NCI-H2171 treated with DMSO at 0.1 percent for 48 hours (cell line): ENCODE measurements around the gene KCNH1.

Source experiments
- DNase-seq: peaks from one replicate; lab custom pipeline; 2025; lab: John Stamatoyannopoulos, UW

Gene KCNH1, protein sequence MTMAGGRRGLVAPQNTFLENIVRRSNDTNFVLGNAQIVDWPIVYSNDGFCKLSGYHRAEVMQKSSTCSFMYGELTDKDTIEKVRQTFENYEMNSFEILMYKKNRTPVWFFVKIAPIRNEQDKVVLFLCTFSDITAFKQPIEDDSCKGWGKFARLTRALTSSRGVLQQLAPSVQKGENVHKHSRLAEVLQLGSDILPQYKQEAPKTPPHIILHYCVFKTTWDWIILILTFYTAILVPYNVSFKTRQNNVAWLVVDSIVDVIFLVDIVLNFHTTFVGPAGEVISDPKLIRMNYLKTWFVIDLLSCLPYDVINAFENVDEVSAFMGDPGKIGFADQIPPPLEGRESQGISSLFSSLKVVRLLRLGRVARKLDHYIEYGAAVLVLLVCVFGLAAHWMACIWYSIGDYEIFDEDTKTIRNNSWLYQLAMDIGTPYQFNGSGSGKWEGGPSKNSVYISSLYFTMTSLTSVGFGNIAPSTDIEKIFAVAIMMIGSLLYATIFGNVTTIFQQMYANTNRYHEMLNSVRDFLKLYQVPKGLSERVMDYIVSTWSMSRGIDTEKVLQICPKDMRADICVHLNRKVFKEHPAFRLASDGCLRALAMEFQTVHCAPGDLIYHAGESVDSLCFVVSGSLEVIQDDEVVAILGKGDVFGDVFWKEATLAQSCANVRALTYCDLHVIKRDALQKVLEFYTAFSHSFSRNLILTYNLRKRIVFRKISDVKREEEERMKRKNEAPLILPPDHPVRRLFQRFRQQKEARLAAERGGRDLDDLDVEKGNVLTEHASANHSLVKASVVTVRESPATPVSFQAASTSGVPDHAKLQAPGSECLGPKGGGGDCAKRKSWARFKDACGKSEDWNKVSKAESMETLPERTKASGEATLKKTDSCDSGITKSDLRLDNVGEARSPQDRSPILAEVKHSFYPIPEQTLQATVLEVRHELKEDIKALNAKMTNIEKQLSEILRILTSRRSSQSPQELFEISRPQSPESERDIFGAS

GRCh38 chr1:211133836-211134669 lies at the start of gene KCNH1:
KCNH1 (minus strand) TSS chr1:211134148; CDS start chr1:211133945, 203 bp downstream.
- DNase-seq = peak; percentile 88

- no peak for DNase-seq
These were observed 48.8 kb upstream of the KCNH1 start for GRCh38 chr1:211182746-211183145.

DNA sequence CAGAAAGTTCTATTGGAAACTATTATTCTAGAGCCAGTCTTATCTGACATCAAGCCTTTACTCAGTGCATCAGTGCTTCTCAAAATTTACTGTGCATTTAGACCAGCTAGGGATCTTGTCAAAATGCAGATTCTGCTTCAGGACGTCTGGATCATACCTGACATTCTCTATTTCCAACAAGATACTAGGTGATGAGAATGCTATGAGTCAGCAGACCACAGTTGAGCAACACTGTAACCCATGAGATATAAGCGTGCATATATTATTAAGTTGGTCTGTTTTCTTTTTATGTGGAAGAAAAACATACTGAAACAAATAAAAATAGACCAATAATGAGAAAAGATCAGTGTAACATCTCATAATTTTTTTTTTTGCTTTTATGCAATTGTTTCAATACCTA lies 40.4 kb upstream of the KCNH1 start:
- no peak for DNase-seq

- no peak for DNase-seq
These were observed 38.7 kb upstream of the KCNH1 start for GRCh38 chr1:211172657-211173056.

- no peak for DNase-seq
These were observed 35.4 kb upstream of the KCNH1 start for GRCh38 chr1:211169353-211169752.

- DNase-seq = no peak
These were observed 24.9 kb upstream of the KCNH1 start for GRCh38 chr1:211158866-211159265.

- DNase-seq = no peak
These were observed 21.1 kb upstream of the KCNH1 start for GRCh38 chr1:211155040-211155439.

DNA sequence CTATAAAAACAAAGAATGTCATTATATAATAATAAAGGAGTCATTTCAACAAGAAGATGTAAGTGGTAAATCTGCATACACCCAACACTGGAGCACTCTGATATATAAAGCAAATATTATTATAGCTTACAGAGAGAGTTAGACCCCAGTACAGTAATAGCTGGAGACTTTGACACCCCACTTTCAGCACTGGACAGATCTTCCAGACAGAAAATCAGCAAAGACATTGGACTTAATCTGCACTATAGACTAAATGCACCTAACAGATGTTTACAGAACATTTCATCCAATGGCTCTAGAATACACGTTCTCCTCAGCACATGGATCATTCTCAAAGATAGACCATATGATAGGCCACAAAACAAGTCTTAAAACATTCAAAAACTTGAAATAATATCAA lies 20.0 kb upstream of the KCNH1 start:
- DNase-seq = no peak

DNA sequence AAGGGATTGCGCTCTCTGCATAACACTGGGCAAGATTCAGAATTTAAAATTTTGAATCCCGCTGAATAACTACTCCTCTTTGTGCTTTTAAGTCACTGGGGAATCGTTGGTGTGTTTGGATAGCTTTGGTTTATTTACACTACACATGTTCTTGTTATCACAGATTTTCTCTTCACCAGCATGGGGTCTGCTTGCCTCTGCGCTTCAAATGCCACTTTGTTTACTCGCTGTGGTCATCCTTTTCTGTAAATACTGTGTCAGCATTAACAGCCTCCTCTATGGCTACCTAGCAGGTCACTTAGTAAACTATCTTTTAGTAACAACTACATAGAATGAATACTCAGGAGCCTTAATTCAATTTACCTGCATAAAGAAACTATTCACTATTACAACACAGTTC lies 14.4 kb upstream of the KCNH1 start:
- DNase-seq = no peak

DNA sequence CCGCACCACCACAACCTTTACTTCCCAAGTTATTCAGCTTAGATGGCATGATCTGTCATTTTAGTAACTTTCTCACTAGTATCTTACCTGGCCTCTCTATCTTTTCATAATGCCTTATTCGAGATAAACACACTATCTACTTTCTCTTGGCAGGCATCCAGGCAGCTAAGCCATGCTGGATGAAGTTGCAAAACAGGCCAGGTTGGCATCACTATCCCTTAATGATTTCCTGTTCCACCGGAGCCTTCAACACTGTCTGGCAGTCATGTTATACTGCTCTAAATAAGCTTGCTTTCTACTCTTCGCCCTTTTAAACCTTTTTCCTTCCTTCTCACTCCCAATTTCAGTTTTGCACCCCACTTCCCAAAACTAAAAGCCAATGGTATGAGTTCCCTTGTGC lies 12.0 kb upstream of the KCNH1 start:
- DNase-seq = peak; percentile 8

- peak; percentile 83 for DNase-seq
These were observed 1.5 kb upstream of the KCNH1 start for GRCh38 chr1:211135342-211135950.

DNA sequence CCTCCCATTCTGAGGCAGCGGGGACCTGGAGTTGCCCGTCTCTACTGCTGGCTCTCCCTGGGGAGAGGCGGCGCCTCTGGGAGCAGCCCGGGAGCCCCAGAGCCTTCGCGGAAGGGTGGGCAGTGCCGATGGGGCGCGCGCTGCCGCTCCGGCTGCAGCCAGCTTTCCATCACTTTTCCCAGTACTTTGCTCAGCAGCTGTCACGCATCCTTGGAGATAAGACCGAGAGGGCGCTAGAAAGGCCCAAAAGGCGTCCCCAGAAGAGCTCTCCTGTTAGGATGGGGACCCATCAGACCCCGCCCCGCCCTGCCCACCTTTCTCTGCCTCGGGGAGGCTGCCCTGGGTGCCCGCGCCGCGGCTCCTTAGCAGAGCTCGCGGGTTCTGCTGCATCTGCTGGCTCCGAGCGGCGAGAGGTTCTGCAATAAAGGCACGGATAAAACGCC lies 534 bp downstream of the KCNH1 start:
- DNase-seq = peak; percentile 77

DNA sequence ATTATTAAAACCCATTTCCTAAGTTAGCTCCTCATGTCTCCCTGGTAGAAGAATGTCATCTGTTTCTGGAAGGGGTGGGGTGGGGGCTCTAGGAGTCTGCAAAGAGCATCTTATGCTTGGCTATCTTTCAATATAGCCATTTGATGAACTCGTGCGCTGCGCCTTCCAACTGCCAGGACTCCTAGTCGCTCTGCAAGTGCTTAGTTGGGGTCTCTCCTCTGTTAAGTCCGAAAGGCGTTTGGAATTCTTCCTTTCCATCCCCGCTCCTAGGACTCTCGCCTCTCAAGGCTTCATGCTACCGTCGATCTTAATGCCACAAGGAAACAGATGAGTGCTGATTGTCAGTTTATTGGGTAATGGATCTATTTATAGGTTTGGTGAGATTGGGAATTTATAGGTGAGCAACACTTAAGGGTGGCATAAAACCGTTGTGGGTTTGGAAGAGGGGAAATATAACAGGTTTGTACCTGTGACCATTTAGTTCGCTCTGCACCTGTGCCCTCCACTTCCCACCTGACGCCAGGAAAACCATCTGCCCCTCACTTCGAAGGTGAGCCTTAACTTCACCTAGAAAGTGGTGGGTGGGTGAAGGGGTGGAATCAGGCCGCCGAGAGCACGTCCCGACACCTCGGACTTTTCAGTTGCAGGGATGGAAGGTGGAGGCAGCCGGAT lies 1.1 kb downstream of the KCNH1 start:
- DNase-seq = no peak

DNA sequence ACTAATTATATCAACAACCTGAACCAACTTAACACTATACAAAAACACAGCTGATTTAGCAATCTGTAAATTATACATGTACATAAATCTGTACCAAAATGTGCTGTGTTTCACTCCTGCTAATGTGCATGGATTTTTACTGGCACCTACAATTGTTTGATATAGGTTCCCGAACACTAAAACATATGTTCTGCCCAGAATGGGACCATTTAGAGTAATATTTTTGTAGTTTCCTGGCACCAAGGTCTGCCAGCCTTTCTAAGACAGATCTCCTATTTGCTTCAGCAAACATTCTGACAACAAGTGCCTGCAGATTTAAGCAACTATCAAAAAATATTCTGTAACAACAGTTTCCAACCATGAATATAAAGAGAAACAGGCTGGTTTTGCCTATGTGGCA lies 4.2 kb downstream of the KCNH1 start:
- no peak for DNase-seq

DNA sequence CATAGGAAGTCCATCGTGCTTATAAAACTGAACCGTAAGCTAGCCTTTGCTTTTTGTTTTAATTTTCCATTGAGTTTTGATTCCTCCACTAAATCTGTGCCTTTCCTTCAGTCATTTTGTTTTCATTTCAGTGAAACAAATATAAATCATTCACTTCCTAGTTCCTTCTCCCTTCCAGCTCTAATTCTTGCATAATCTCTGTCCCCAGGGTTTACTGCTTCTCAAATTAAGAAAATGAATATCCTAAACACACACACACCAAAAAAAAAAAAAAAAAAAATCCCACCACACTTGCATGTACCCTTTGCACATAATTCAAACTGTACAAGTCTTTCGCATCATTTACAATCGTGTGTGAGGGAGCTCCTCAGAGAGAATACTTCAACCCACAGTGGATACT lies 6.8 kb downstream of the KCNH1 start:
- no peak for DNase-seq

- DNase-seq = no peak
These were observed 7.3 kb downstream of the KCNH1 start for GRCh38 chr1:211126622-211127021.

DNA sequence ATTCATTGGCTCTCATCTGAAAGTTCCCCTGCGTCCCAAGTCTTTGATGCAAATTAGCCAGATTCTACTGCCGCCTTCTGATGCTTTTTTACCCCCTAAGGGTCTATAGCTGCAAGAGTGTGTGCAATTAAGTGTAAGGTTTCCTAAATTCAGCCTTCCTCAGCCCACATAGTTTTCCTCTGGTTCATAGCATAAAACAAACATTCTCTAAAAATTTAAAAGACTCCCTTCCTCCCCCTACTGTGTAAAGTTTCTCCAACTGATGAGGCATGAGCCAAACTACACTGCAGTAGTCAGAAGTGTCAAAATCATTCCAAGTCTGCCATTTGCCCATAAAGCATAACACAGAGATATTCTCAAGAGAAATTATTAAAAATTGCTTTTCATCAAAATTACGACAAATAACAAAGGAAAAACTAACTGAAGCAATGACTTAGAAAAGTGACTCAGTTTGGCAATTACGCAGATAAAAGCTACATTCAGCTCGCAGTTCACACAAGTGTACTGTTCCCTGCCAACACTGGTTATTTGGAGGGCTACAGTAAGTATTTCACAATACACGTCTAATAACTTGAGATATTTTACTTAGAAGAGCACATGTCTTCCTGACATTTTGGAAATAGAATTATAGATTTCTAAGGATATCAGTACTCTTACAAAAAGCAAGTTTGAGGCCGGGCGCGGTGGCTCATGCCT lies 15.4 kb downstream of the KCNH1 start:
- no peak for DNase-seq

DNA sequence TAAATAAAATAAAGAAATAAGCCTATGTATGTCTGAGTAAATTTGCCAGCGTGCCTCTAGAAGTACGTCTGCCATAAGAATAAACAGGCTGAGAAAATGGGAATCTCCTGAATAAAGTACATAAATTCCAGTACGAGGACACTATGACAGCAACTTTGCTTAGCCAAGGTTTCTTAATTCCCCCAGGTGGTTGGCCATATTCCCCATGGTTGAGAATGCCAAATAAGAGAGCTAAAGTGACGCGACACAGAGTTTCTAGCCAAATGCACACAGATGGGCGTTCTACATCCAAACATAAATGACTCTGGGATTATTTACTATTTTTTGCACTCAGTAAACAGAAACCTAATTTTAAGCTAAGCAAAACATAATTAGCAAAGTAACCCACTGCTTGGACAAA lies 19.5 kb downstream of the KCNH1 start:
- DNase-seq = no peak

- no peak for DNase-seq
These were observed 20.4 kb downstream of the KCNH1 start for GRCh38 chr1:211113566-211113965.

DNA sequence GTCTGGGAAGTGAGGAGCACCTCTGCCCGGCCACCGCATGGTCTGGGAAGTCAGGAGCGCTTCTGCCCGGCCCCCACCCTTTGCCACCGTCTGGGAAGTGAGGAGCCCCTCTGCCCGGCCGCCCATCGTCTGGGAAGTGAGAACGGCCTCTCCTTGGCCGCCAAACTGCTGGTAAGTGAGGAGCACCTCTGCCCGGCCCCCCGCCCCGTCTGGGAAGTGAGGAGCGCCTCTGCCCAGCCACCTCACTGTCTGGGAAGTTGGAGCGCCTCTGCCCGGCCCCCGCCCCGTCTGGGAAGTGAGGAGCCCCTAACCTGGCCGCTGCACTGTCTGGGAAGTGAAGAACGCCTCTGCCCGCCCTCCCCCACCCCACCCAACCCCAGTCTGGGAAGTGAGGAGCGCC lies 22.6 kb downstream of the KCNH1 start:
- DNase-seq = no peak
